Epithelial cell of prostate (primary cell): ENCODE measurements around the gene IPPK.
A peak's percentile ranks its signal among the peaks of the same experiment; 100 is the strongest.

ENCODE experiments used
- DNase-seq: peaks from one replicate; pipeline ENCODE4 v3.0.0-alpha.2; 2011; ENCODE audit warnings: low read depth, low spot score
- H3K27ac ChIP-seq: fragments of 450-650 bp; 2 replicates; pipeline ENCODE4 v1.5.1; 2017; ENCODE audit warnings: mild to moderate bottlenecking

IPPK gene

GRCh38 chr9:92669890-92670708 is at the start of gene IPPK:
Gene IPPK, minus strand, starts transcription at chr9:92670131. Its CDS starts 143 bp downstream, at chr9:92669988.
- peak; percentile 95 for DNase-seq
- H3K27ac ChIP-seq = peak within 1 kb of the TSS; percentile 98

GRCh38 chr9:92719028-92719647 is 49.2 kb upstream of the IPPK start:
- no peak overlapping the region for H3K27ac ChIP-seq
- no peak for DNase-seq

- peak overlapping the region; percentile 78 for H3K27ac ChIP-seq
- no peak for DNase-seq
Measured at GRCh38 chr9:92718086-92719001, 48.4 kb upstream of the IPPK start.

- peak overlapping the region; percentile 78 for H3K27ac ChIP-seq
- DNase-seq = no peak
Measured at GRCh38 chr9:92717201-92718085, 47.5 kb upstream of the IPPK start.

- peak overlapping the region; percentile 78 for H3K27ac ChIP-seq
- DNase-seq = no peak
Measured at GRCh38 chr9:92716557-92716956, 46.6 kb upstream of the IPPK start.

- peak overlapping the region; percentile 78 for H3K27ac ChIP-seq
- DNase-seq = peak; percentile 91
Measured at GRCh38 chr9:92715488-92716231, 45.7 kb upstream of the IPPK start.

GRCh38 chr9:92714787-92715487 is 45.0 kb upstream of the IPPK start:
- peak overlapping the region; percentile 78 for H3K27ac ChIP-seq

GRCh38 chr9:92714016-92714415 is 44.1 kb upstream of the IPPK start:
- H3K27ac ChIP-seq = no peak overlapping the region
- DNase-seq = no peak

More at GRCh38 chr9:92714787-92715487, 45.0 kb upstream of the IPPK start:
- DNase-seq = no peak

GRCh38 chr9:92713528-92713927 is 43.6 kb upstream of the IPPK start:
- H3K27ac ChIP-seq = no peak overlapping the region
- DNase-seq = no peak

GRCh38 chr9:92712767-92713166 is 42.8 kb upstream of the IPPK start:
- DNase-seq = no peak
- no peak overlapping the region for H3K27ac ChIP-seq

GRCh38 chr9:92711844-92712243 is 41.9 kb upstream of the IPPK start:
- no peak for DNase-seq
- no peak overlapping the region for H3K27ac ChIP-seq

- peak overlapping the region; percentile 93 for H3K27ac ChIP-seq
- DNase-seq = no peak
Measured at GRCh38 chr9:92711146-92711545, 41.2 kb upstream of the IPPK start.

GRCh38 chr9:92710368-92710767 is 40.4 kb upstream of the IPPK start:
- peak overlapping the region; percentile 93 for H3K27ac ChIP-seq
- DNase-seq = no peak

- DNase-seq = no peak
- H3K27ac ChIP-seq = peak overlapping the region; percentile 93
Measured at GRCh38 chr9:92709954-92710353, 40.0 kb upstream of the IPPK start.

GRCh38 chr9:92709240-92709639 is 39.3 kb upstream of the IPPK start:
- peak overlapping the region; percentile 93 for H3K27ac ChIP-seq
- DNase-seq = no peak

- no peak for DNase-seq
- peak overlapping the region; percentile 93 for H3K27ac ChIP-seq
Measured at GRCh38 chr9:92707530-92707929, 37.6 kb upstream of the IPPK start.

GRCh38 chr9:92706218-92706940 is 36.4 kb upstream of the IPPK start:
- peak; percentile 56 for DNase-seq
- H3K27ac ChIP-seq = peak overlapping the region; percentile 93

GRCh38 chr9:92704528-92704927 is 34.6 kb upstream of the IPPK start:
- H3K27ac ChIP-seq = no peak overlapping the region
- DNase-seq = no peak
